Inferior parietal cortex (tissue), 1 donor: ENCODE measurements around the gene BTG4.

Experiments
- DNase-seq: peaks from one replicate; pipeline ENCODE4 v3.0.0-alpha.2; 2016; ENCODE audit errors: extremely low spot score

Gene BTG4

GRCh38 chr11:111455291-111456085 is 56.7 kb downstream of the BTG4 start:
- no peak for DNase-seq

- peak; percentile 59 for DNase-seq
Measured at GRCh38 chr11:111454561-111455192, 57.5 kb downstream of the BTG4 start.

DNA sequence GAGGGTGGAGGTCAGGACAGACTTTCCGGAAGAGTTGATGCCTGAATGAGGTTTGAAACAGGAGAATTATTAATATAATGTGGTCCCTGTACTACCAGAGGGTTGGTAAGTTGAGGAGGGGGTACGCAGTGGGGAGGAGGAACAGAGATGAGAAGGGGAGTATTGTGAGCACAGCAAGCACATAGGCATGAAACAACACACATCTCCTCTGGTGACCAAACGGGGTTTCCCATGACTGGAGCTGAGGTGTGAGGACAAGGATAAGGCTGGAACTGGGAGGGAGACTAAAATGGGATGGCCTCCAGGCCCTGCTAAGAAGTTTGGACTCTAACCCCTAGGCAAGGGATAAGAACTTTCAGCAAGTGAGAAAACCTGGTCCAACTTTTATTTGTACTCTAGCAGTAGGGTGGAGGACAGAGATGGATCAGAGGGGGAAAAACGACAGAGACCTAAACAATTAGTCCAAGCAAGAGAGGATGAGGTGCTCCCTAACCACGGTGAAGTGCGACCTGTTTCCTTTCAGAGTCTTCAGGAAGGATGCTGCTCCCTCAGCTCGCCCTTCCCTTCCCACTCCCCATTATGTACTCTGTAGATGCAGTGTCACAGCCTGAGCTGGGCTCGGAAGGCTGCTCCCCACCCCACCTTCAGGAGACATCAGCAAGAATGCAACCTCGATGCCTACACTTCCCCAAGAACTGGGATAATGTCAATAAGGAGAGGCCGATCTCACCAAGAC is 59.2 kb downstream of the BTG4 start:
- DNase-seq = no peak

DNA sequence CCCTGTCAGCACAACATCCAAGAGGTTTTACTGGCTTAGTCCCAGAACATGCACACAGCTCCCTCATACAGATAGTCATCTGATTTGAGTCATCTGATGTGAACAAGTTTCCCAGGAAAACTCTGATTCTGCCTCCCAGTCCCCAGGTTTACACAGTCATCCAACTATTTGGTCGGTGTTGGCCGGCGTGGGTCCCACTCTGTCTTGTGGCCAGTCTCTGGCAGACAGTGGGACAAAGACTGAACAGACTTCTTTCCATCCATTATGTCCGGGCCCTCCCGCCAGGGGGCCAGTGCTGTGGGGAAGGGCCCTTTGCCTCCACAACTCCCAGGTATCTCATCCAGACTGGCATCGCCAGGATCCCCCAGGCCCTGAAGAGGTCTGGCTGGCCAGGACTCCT is 60.0 kb downstream of the BTG4 start:
- no peak for DNase-seq

DNA sequence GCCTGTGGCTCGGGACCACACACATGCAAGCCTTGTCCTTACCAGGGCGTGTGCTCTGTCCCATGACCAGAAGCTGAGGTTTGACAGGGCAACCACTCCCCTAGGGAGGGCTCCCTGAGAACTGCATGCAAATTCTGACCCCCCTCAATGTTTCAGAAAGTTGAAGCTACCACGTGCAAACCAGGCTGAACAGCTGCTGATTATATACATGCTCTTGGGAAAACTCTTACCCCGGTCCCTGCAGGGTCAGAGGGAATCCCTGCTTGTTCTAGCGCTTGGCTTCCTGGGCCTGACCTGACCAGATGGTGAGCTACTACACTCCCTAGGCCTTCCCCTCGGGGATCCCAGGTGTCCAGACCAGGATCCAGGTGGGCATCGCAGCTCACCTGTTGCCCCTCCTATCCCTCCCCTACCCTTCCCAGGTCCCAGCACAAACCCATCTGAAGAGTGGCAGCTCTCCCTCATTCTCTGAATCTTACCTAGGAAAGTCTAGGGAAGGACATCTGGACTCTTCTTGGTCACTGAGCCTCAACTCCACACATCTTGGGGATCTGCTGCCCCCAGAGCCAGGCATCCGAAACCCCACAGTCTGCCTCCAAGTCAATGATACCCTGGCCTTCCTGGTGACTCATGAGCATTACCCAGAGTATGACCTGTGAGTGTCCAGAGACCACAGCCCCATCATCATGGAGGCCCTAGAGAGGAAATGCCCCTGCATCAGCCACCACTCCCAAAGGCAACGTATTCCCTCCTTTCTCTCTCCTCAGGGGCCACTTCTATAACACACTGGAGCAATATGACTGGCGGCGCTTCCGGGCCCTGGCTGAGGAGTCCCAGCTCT is 61.5 kb downstream of the BTG4 start:
- DNase-seq = no peak

GRCh38 chr11:111449696-111450479 is 62.3 kb downstream of the BTG4 start:
- DNase-seq = peak; percentile 45

DNA sequence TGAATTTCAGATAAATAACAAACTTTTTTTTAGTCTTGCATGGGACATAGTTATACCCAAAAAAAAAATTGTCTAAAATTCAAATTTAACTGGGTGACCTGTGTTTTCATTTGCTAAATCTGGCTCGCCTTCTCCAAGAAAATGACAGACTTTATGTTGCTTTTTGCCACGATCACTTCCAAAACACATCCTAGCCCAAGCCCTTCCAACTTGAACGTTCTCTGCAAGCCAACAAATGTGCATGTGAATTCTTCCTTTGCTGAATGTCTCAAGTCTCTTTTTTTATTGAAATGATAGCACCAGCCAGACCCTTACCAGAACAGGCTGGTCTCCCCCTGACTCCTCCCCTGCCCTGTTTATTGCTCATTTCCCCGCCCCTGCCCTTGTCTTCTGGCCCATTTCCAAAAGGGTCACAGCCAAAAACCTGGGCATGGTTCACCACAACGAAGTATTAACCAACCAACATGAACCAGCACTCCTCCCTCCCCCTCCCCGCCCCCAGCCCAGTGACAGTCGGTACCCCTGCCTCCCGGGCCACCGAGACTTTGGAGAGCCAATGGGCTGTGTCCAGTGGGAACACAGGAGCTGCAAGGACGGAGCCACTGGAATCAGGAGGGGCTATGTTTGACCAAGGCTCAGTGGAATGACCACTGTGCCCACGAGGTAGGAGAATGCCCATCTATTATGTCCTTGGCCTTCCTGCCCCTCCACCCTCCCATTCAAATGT is 63.2 kb downstream of the BTG4 start:
- DNase-seq = no peak

DNA sequence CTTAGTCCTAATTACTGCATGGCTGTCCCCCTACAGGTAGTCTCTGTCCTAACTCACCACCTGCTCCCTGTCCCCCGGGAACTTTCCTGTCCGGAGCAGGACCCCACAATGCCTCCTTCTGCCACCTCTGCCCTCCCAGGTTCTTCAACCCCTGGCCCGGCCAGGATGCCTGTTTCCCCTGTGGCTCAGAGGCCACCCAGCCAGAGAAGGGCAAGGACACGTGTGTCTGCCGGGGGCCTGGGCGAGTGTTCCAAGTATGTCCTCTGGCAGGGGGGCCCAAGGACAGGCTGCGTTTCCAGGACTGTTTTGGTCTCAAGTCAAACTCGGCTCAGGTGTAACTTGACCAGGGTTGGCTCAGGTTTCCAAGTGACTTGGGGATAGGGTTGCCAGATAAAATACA is 63.8 kb downstream of the BTG4 start:
- no peak for DNase-seq

- DNase-seq = no peak
Measured at GRCh38 chr11:111447931-111448330, 64.3 kb downstream of the BTG4 start.

DNA sequence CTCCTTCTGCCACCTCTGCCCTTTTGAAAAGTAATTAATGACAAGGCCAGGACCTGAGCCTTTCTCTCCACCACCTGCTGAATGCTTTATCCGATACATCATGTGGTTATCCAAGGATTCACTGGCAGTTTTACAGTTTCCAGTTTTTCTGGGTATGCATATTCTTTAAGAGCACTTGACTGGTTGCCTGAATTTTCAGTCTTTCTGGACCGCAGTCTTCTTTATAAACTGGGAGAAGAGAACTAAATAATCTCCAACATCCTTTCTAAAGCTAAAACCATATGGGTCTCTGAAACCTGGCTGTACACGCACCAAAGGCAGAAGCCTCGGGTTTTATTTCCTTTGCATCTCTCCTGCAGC is 65.1 kb downstream of the BTG4 start:
- DNase-seq = no peak

- DNase-seq = peak; percentile 92
Measured at GRCh38 chr11:111446404-111447111, 65.6 kb downstream of the BTG4 start.

DNA sequence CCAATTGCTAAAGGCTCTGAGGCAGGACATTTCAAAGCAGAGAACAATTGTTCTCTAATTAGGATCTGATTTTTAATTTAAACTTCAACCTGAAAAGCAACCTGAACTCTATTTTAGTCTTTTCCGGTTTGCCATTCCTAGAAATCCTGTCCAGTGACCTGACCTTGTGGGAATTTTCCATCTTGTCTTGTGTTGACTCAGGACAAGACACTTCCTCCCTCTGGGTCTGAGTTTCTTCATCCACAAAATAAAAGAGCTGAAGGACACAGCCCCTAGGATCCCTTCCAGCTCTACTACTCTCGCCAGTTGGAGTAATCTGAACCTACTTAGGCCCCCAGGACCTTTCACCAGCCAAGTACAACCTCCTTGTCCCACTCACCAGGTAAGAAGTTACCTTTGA is 66.6 kb downstream of the BTG4 start:
- DNase-seq = no peak
